SK-N-MC (cell line): ENCODE results near the gene RUNX2.
"Not testable (repeated sequence)": the region's sequence is repeated elsewhere in the genome, so short reads cannot be mapped to it uniquely, and the experiment has no call there.

ENCODE experiments used
- DNase-seq: peaks from one replicate; pipeline ENCODE4 v3.0.0-alpha.2; 2011; ENCODE audit warnings: low read depth, low spot score
- H3K27ac ChIP-seq: fragments of 200-600 bp; sonication (generic); 2 replicates; pipeline ENCODE4 v1.5.1; 2016; ENCODE audit warnings: mixed run types
- H3K36me3 ChIP-seq: fragments of 200-600 bp; sonication (generic); 2 replicates; pipeline ENCODE4 v1.6.1; 2017; ENCODE audit warnings: antibody characterized with exemption, low read length, mixed read lengths; ENCODE audit not compliant: insufficient read depth
- H3K4me3 ChIP-seq: fragments of 200-600 bp; sonication (generic); 2 replicates; pipeline ENCODE4 v1.5.1; 2016
- H3K9ac ChIP-seq: fragments of 200-600 bp; sonication (generic); 2 replicates; pipeline ENCODE4 v1.8.0; 2017; ENCODE audit warnings: mixed run types, mixed read lengths; ENCODE audit not compliant: insufficient read length
- H3K9me3 ChIP-seq: fragments of 200-600 bp; sonication (generic); 2 replicates; pipeline ENCODE4 v1.6.1; 2017; ENCODE audit warnings: low read depth, mild to moderate bottlenecking, antibody characterized with exemption, low read length, moderate library complexity, mixed read lengths
- EZH2 ChIP-seq: fragments of 200-600 bp; sonication (generic); IDR thresholded peaks from one replicate; pipeline ENCODE4 v1.6.1; 2017; ENCODE audit warnings: antibody characterized with exemption
- FOXP2 ChIP-seq: optimal IDR thresholded peaks from 2 replicates; pipeline ENCODE3; 2011; ENCODE audit warnings: mild to moderate bottlenecking, moderate library complexity; ENCODE audit not compliant: insufficient read depth; ENCODE audit errors: extremely low read length, control extremely low read depth
- POLR2AphosphoS5 ChIP-seq: IDR thresholded peaks from 2 replicates; pipeline ENCODE4 v1.6.1; 2012; ENCODE audit warnings: mild to moderate bottlenecking, low read depth, low read length, borderline replicate concordance

RUNX2 gene

DNA sequence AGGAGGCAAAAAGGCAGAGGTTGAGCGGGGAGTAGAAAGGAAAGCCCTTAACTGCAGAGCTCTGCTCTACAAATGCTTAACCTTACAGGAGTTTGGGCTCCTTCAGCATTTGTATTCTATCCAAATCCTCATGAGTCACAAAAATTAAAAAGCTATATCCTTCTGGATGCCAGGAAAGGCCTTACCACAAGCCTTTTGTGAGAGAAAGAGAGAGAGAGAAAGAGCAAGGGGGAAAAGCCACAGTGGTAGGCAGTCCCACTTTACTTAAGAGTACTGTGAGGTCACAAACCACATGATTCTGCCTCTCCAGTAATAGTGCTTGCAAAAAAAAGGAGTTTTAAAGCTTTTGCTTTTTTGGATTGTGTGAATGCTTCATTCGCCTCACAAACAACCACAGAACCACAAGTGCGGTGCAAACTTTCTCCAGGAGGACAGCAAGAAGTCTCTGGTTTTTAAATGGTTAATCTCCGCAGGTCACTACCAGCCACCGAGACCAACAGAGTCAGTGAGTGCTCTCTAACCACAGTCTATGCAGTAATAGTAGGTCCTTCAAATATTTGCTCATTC is at the start of gene RUNX2:
Gene RUNX2, plus strand, starts transcription at position 375 of the 567 bp plus-strand sequence. CDS start 397 bp downstream, outside the sequence.
- Histone ChIP-seq H3K36me3 (no peaks in the 10 kb centered on the region; the same call in 1 of the 2 replicates), H3K4me3 (peak within 1 kb of the TSS; percentile 80), H3K9me3 (no peaks in the 10 kb centered on the region), H3K9ac (peak within 1 kb of the TSS; percentile 77), H3K27ac (peak within 1 kb of the TSS; percentile 92)
- TF ChIP-seq EZH2 = no peak
- TF ChIP-seq POLR2AphosphoS5 = no peak
- no peak for TF ChIP-seq FOXP2
- DNase-seq = peak; percentile 55

DNA sequence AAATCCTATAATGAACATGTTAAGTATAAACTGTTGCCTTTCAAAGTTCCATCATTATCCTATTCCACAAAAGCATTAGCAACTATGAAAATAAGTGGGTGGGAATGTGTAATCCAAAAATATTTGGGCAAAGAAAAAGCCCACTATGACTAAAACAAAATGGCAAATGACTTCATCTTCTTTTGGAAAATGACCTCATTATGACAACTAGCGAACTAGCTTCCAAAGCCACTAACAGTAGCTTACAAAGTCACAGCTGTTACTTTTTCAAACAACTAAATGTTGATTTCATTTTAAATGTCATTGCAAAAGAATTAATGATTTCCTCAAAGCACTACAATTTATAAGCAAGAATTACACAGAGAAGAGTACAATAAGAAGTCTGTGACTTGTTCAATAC is 49.8 kb upstream of the RUNX2 start:
- TF ChIP-seq POLR2AphosphoS5 (no peak), FOXP2 (no peak), EZH2 (no peak)
- no peaks in the 10 kb centered on the region for H3K36me3 ChIP-seq
- H3K9me3 ChIP-seq = no peaks in the 10 kb centered on the region
- H3K27ac ChIP-seq = no peak overlapping the region
- DNase-seq = no peak
- no peak overlapping the region for H3K9ac ChIP-seq
- no peak overlapping the region for H3K4me3 ChIP-seq

DNA sequence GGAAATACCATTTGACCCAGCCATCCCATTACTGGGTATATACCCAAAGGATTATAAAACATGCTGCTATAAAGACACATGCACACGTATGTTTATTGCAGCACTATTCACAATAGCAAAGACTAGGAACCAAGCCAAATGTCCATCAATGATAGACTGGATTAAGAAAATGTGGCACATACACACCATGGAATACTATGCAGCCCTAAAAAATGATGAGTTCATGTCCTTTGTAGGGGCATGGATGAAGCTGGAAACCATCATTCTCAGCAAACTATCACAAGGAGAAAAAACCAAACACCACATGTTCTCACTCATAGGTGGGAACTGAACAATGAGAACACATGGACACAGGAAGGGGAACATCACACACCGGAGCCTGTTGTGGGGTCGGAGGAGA is 41.4 kb upstream of the RUNX2 start:
- H3K9me3 ChIP-seq, H3K4me3 ChIP-seq, H3K9ac ChIP-seq, H3K36me3 ChIP-seq, DNase-seq, H3K27ac ChIP-seq: not testable (repeated sequence)

DNA sequence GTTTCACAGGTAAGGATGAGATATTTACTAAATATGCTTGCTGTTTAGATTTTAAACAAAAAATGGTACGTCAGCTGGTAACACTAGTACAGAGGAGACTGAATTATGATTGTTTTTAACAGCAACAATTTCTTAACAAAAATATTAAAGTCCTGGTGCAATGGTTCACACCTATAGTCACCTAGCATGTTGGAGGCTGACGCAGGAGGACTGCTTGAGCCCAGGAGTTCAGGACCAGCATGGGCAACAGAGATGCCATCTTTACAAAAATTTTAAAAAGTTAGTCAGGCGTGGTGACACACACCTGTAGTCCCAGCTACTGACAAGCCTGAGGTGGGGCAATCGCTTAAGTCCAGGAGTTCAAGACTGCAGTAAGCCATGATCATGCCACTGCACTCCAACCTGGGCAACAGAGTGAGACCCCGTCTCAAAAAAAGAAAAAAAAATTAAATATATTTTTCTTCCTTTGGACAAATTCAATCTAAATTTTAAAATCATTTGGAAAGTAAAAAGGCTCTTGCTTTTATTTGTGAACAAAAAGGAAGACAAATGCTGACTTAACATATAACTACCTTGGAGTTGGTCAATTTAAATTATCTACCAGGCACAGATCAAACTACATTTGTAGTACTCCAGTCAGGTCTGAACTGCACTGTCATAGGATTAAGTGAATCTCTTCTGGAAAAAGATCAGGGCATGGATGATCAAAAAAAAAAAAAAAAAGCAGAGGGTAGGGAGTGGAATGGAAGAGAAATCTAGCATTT is 38.2 kb upstream of the RUNX2 start:
- H3K27ac ChIP-seq = no peak overlapping the region
- H3K9ac ChIP-seq = no peak overlapping the region
- H3K4me3 ChIP-seq = no peak overlapping the region
- no peaks in the 10 kb centered on the region for H3K36me3 ChIP-seq
- H3K9me3 ChIP-seq = no peaks in the 10 kb centered on the region
- TF ChIP-seq POLR2AphosphoS5 = no peak
- no peak for TF ChIP-seq EZH2
- no peak for TF ChIP-seq FOXP2
- no peak for DNase-seq

DNA sequence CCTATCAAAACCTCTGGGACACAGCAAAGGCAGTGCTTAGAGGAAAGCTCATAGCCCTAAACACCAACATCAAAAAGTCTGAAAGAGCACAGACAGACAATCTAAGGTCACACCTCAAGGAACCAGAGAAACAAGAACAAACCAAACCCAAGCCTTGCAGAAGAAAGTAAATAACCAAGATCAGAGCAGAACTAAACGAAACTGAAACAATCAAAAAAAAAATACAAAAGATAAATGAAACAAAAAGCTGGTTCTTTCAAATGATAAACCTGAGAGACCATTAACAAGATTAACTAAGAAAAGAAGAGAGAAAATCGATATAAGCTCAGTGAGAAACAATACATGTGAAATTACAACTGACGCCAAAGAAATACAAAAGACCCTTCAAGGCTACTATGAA is 34.8 kb upstream of the RUNX2 start:
- H3K9me3 ChIP-seq = no peaks in the 10 kb centered on the region
- no peak for TF ChIP-seq EZH2
- TF ChIP-seq FOXP2 = no peak
- TF ChIP-seq POLR2AphosphoS5 = no peak
- H3K4me3 ChIP-seq = no peak overlapping the region
- DNase-seq = no peak
- H3K9ac ChIP-seq = no peak overlapping the region
- H3K36me3 ChIP-seq = no peaks in the 10 kb centered on the region
- H3K27ac ChIP-seq = no peak overlapping the region

DNA sequence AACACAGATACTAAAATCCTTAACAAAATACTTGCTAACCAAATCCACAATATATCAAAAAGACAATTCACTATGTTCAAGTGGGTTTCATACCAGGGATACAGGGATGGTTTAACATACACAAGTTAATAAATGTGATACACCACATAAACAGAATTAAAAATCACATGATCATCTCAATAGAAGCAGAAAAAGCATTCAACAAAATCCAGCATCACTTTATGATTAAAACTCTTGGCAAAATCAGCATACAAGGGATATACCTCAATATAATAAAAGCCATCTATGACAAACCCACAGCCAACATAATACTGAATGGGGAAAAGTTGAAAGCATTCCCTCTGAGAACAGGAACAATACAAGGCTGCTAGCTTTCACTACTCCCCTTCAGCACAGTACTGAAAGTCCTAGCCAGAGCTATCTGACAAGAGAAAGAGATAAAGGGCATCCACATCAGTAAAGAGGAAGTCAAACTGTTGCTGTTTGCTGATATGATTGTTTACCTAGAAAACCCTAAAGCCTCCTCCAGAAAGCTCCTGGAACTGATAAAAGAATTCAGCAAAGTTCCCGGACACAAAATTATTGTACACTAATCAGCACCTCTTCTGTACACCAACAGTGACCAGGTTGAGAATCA is 33.9 kb upstream of the RUNX2 start:
- H3K9me3 ChIP-seq, H3K9ac ChIP-seq, H3K27ac ChIP-seq, H3K4me3 ChIP-seq, DNase-seq, H3K36me3 ChIP-seq: not testable (repeated sequence)

DNA sequence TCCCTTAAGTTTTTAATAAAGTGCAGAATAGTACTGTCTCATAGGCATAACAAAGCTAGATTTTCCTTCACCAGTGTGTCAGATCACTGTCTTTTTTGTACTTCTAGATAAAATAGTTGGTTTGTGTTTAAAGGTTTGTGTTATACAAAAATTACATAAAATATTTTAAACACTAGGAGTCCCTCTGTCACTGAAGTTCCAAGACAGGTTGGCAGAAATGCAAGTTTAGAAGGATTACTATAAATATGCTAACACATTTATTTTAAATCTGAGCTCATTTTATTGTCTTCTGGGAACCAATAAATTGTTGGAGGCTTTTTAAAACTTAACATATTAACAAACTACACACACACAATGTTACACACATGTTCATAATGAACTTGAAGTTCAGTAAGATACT is 30.8 kb upstream of the RUNX2 start:
- no peak for DNase-seq
- Histone ChIP-seq H3K27ac (peak overlapping the region; percentile 61; the same call in 1 of the 2 replicates), H3K9ac (no peak overlapping the region), H3K36me3 (no peaks in the 10 kb centered on the region), H3K9me3 (no peaks in the 10 kb centered on the region), H3K4me3 (no peak overlapping the region)
- TF ChIP-seq POLR2AphosphoS5 = no peak
- TF ChIP-seq EZH2 = no peak
- no peak for TF ChIP-seq FOXP2

DNA sequence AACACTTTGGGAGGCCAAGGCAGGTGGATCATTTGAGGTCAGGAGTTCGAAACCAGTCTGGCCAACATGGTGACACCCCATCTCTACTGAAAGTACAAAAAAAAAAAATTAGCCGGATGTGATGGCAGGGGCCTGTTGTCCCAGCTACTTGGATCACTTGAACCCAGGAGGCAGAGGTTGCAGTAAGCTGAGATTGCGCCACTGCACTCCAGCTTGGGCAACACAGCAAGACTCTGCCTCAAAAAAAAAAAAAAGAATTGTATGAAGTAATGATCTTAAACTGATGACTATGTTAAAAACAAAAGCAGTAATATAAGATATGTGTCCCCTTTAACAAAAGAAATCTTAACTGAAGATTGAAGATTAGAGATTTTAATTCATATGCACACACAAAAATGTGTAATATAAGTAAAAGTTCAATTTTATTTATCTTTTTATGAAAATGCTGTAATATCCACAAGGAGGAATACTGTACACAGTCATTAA is 29.0 kb upstream of the RUNX2 start:
- DNase-seq = no peak
- Histone ChIP-seq H3K9ac (no peak overlapping the region), H3K9me3 (no peaks in the 10 kb centered on the region), H3K36me3 (no peaks in the 10 kb centered on the region), H3K4me3 (no peak overlapping the region), H3K27ac (no peak overlapping the region)
- no peak for TF ChIP-seq EZH2
- TF ChIP-seq FOXP2 = no peak
- no peak for TF ChIP-seq POLR2AphosphoS5
